Keratinocyte (primary cell): ENCODE results near the gene PRKCH. TPM values are rescaled to one million over a fixed set of nuclear protein-coding genes. Genes with fewer than 3 reads are reported as not detected.

Source experiments
- DNase-seq: peaks from one replicate; pipeline ENCODE4 v3.0.0-alpha.2; 2011; ENCODE audit warnings: low read depth, missing footprints, low spot score
- FAIRE-seq: peaks from 2 replicates; lab custom pipeline; 2011; peaks lifted over from hg19 to GRCh38; lab: Jason Lieb, UNC
- H2AFZ ChIP-seq: 2 replicates; pipeline ENCODE4 v1.6.0; 2012; ENCODE audit warnings: low read length, control low read depth, inconsistent platforms; ENCODE audit not compliant: control insufficient read depth
- H3K27ac ChIP-seq: 2 replicates; pipeline ENCODE4 v1.5.1; 2011; ENCODE audit warnings: low read length; ENCODE audit not compliant: control insufficient read depth, insufficient read depth
- H3K27me3 ChIP-seq: 3 replicates; pipeline ENCODE4 v1.6.0; 2011; ENCODE audit warnings: low read length; ENCODE audit not compliant: control insufficient read depth, insufficient read depth; ENCODE audit errors: extremely low read depth
- H3K36me3 ChIP-seq, 2 experiments: 2 replicates in 1 of 2; 3 replicates in 1 of 2; pipeline ENCODE4 v1.5.1; 2011; ENCODE audit warnings: low read length in 2 of 2, mild to moderate bottlenecking in 1 of 2; ENCODE audit not compliant: control insufficient read depth in 2 of 2, insufficient read depth in 2 of 2; ENCODE audit errors: extremely low read depth in 1 of 2
- H3K4me1 ChIP-seq: 3 replicates; pipeline ENCODE4 v1.5.1; 2011; ENCODE audit warnings: low read length; ENCODE audit not compliant: control insufficient read depth, insufficient read depth; ENCODE audit errors: extremely low read depth
- H3K4me2 ChIP-seq: 3 replicates; pipeline ENCODE4 v1.6.0; 2011; ENCODE audit warnings: low read depth, low read length; ENCODE audit not compliant: control insufficient read depth, insufficient read depth; ENCODE audit errors: extremely low read depth
- H3K4me3 ChIP-seq, 3 experiments: fragments of 200-600 bp in 1 of 3; sonication (generic) in 1 of 3; 2 replicates in 2 of 3; 3 replicates in 1 of 3; pipeline ENCODE4 v1.5.1; 2011 to 2016; ENCODE audit warnings: low read length in 3 of 3, mild to moderate bottlenecking in 3 of 3, control low read depth in 2 of 3, inconsistent platforms in 1 of 3, low read depth in 1 of 3, mixed read lengths in 1 of 3, mixed run types in 1 of 3, moderate library complexity in 1 of 3; ENCODE audit not compliant: control insufficient read depth in 2 of 3, insufficient read depth in 2 of 3; ENCODE audit errors: extremely low read depth in 1 of 3
- H3K79me2 ChIP-seq: 2 replicates; pipeline ENCODE4 v1.6.0; 2012; ENCODE audit warnings: low read length; ENCODE audit not compliant: control insufficient read depth, insufficient read depth
- H3K9ac ChIP-seq: 3 replicates; pipeline ENCODE4 v1.6.0; 2011; ENCODE audit warnings: low read length; ENCODE audit not compliant: control insufficient read depth, insufficient read depth; ENCODE audit errors: extremely low read depth
- H3K9me1 ChIP-seq: 3 replicates; pipeline ENCODE4 v1.6.0; 2011; ENCODE audit warnings: low read length; ENCODE audit not compliant: control insufficient read depth, insufficient read depth; ENCODE audit errors: extremely low read depth
- H3K9me3 ChIP-seq: 2 replicates; pipeline ENCODE4 v1.5.1; 2012; ENCODE audit warnings: low read depth, low read length; ENCODE audit not compliant: control insufficient read depth
- H4K20me1 ChIP-seq: 3 replicates; pipeline ENCODE4 v1.6.0; 2011; ENCODE audit warnings: low read length; ENCODE audit not compliant: control insufficient read depth, insufficient read depth; ENCODE audit errors: extremely low read depth
- CTCF ChIP-seq, 3 experiments: IDR thresholded peaks in 1 of 3; conservative IDR thresholded peaks in 1 of 3; optimal IDR thresholded peaks in 1 of 3; 2 replicates in 2 of 3; 3 replicates in 1 of 3; pipeline versions ENCODE3 to v1.5.1; 2011; ENCODE audit warnings: low read length in 3 of 3, mild to moderate bottlenecking in 3 of 3, moderate library complexity in 2 of 3, control low read depth in 1 of 3, inconsistent platforms in 1 of 3; ENCODE audit not compliant: insufficient read depth in 2 of 3; ENCODE audit errors: extremely low read depth in 1 of 3
- EZH2 ChIP-seq: IDR thresholded peaks from one replicate; pipeline ENCODE4 v1.6.1; 2012; ENCODE audit warnings: inconsistent platforms, mild to moderate bottlenecking, low read length, moderate library complexity
- dilution Hi-C: fragments of 300-500 bp; cut with MboI; formaldehyde crosslinking; loops from one replicate; pipeline ENCODE4 v1.7.0; 2020; ENCODE audit warnings: low sequenced_read_pairs; ENCODE audit not compliant: extremely low pct_ligation_motif_present
- polyA plus RNA-seq, 5 experiments: library from polyadenylated mRNA; depleted of rRNA in 3 of 5; stranded (reverse) in 3 of 5; stranded (forward) in 1 of 5; unstranded in 1 of 5; fragments of >200 nt; gene quantifications; 1 replicate in 1 of 5; 2 replicates in 3 of 5; 3 replicates in 1 of 5; pipeline versions ENCODE4 v1.2.1 to v1.2.3, GENCODE V29; 2011 to 2012; ENCODE audit warnings: missing spikeins in 2 of 5, low read depth in 1 of 5, low replicate concordance in 1 of 5

Gene PRKCH
- polyA plus RNA-seq, 1 donor (not counting 4 experiments of a cell fraction or from before 2014, with no cell fraction given): 13.7 TPM

- peaks cover 34% of the 10 kb centered on the region for H3K4me1 ChIP-seq
- dilution Hi-C loops: loop anchor here (10.0 kb wide), 1 partner anchor 283 kb away; no protein-coding TSS in a partner anchor
- no peak overlapping the region for H3K9ac ChIP-seq
- no peaks in the 10 kb centered on the region for H3K79me2 ChIP-seq
- peak overlapping the region; percentile 41 for H3K27ac ChIP-seq
- H3K4me3 ChIP-seq: no peak overlapping the region
- no peaks in the 10 kb centered on the region for H3K9me3 ChIP-seq
- peak overlapping the region; percentile 9 for H3K4me2 ChIP-seq
- no peaks in the 10 kb centered on the region for H3K27me3 ChIP-seq
- H4K20me1 ChIP-seq: no peaks in the 10 kb centered on the region
- DNase-seq: no peak
- H3K9me1 ChIP-seq: no peaks in the 10 kb centered on the region
- H2AFZ ChIP-seq: no peak overlapping the region
- TF ChIP-seq CTCF (optimal IDR thresholded peaks at IDR 0.05 in 1 of 3, IDR thresholded peaks at IDR 0.05 in 1 of 3, conservative IDR thresholded peaks at IDR 0.05 in 1 of 3; ENCODE audit: extremely low read depth in 1 of 3, insufficient read depth in 2 of 3, low read length in 3 of 3): peak; percentile 35 to 46 (median 37)
- no peak for TF ChIP-seq EZH2
- FAIRE-seq: peak; percentile 79
- H3K36me3 ChIP-seq: peaks cover 0 to 4% of the 10 kb centered on the region in 2 experiments
These were observed 140.5 kb downstream of the PRKCH start for GRCh38 chr14:61461808-61462275.

DNA sequence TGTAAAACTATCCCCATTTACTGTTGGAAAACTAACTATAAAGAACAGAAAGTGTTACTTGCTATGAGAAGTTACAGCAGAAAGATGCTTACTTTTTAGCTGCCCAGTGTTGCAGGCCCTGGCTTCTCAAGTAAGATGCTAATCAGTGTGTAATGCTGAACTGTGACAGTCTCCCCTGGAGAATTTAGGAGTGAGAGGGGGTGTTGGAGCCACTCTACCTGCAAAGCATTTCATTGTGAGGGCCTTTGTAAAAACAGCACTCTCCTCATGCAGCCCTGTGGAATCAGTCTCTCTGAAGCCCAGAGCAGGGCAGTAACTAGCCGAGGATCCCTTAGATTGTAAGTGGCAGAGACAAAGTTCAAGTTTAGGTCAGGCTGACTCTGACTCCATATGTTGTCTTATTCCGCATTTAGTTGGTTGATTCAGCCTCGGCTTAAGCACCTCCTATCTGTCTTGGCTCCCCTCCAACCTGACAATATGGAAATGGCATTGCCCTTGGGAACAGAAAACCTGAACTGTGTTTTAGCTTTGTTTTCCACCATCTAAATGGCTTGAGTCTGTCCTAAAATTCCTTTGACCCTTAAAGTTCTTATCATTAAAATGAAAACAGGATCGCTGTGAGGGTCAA lies 141.3 kb downstream of the PRKCH start:
- no peaks in the 10 kb centered on the region for H3K9me3 ChIP-seq
- H2AFZ ChIP-seq: no peak overlapping the region
- H3K27me3 ChIP-seq: no peaks in the 10 kb centered on the region
- no peak for DNase-seq
- FAIRE-seq: peak; percentile 71
- H3K27ac ChIP-seq: peak overlapping the region; percentile 5
- no peak overlapping the region for H3K9ac ChIP-seq
- H4K20me1 ChIP-seq: no peaks in the 10 kb centered on the region
- H3K36me3 ChIP-seq: peaks cover 0 to 1% of the 10 kb centered on the region in 2 experiments
- TF ChIP-seq CTCF (optimal IDR thresholded peaks at IDR 0.05 in 1 of 3, IDR thresholded peaks at IDR 0.05 in 1 of 3, conservative IDR thresholded peaks at IDR 0.05 in 1 of 3; ENCODE audit: extremely low read depth in 1 of 3, insufficient read depth in 2 of 3, low read length in 3 of 3) (no peak), EZH2 (no peak)
- peak overlapping the region; percentile 35 for H3K4me2 ChIP-seq
- H3K4me1 ChIP-seq: peaks cover 41% of the 10 kb centered on the region
- no peaks in the 10 kb centered on the region for H3K9me1 ChIP-seq
- no peaks in the 10 kb centered on the region for H3K79me2 ChIP-seq
- H3K4me3 ChIP-seq: no peak overlapping the region
- dilution Hi-C loops: loop anchor here (10.0 kb wide), 1 partner anchor 282 kb away; no protein-coding TSS in a partner anchor
